ENCODE measurements around the gene NFIA.

GRCh38 chr1:61250933-61251332 is 168.6 kb downstream of the NFIA start:
- no peak for TF ChIP-seq ZNF791 (tag by site-specific recombination; IDR thresholded peaks at IDR 0.05)
- TF ChIP-seq PBX3 (CRISPR knock-in tag; IDR thresholded peaks at IDR 0.05): no peak
- no peak for TF ChIP-seq CTCF (tag by site-specific recombination; IDR thresholded peaks at IDR 0.05)
- no peak for TF ChIP-seq ZBTB26 (tag by site-specific recombination; optimal IDR thresholded peaks at IDR 0.05)
- no peak for TF ChIP-seq PRDM10 (tag by site-specific recombination; IDR thresholded peaks at IDR 0.05)

Measured in HEK293 (cell line).